IPS-15b (cell line): ENCODE results near the gene SEPHS1.
"Not testable (repeated sequence)": the region's sequence is repeated elsewhere in the genome, so short reads cannot be mapped to it uniquely, and the experiment has no call there.

Source experiments
- H3K27me3 ChIP-seq: one replicate; pipeline ENCODE4 v1.6.1; 2013; ENCODE audit warnings: low read length; ENCODE audit not compliant: control insufficient read depth, insufficient read depth
- H3K36me3 ChIP-seq: one replicate; pipeline ENCODE4 v1.6.1; 2013; ENCODE audit warnings: low read length; ENCODE audit not compliant: control insufficient read depth, insufficient read depth
- H3K4me1 ChIP-seq: one replicate; pipeline ENCODE4 v1.6.1; 2013; ENCODE audit warnings: mild to moderate bottlenecking, low read length; ENCODE audit not compliant: control insufficient read depth, insufficient read depth
- H3K4me3 ChIP-seq: one replicate; pipeline ENCODE4 v1.5.1; 2013; ENCODE audit warnings: low read depth, low read length
- H3K9ac ChIP-seq: one replicate; pipeline ENCODE4 v1.6.1; 2013; ENCODE audit warnings: low read depth, mild to moderate bottlenecking, low read length
- H3K9me3 ChIP-seq: one replicate; pipeline ENCODE4 v1.6.1; 2013; ENCODE audit warnings: mild to moderate bottlenecking, low read length; ENCODE audit not compliant: control insufficient read depth, insufficient read depth

The SEPHS1 gene

GRCh38 chr10:13299437-13300287 is 48.4 kb downstream of the SEPHS1 start, which contains the start of gene PHYH:
Gene PHYH (minus strand): TSS chr10:13300064. CDS start chr10:13300042, 22 bp downstream.
- Histone ChIP-seq H3K27me3 (no peaks in the 10 kb centered on the region), H3K36me3 (no peaks in the 10 kb centered on the region), H3K4me3 (peak within 1 kb of the TSS; percentile 69), H3K9ac (peak within 1 kb of the TSS; percentile 47), H3K9me3 (no peaks in the 10 kb centered on the region), H3K4me1 (peaks cover 2% of the 10 kb centered on the region)

- H3K9me3 ChIP-seq: no peaks in the 10 kb centered on the region
- no peaks in the 10 kb centered on the region for H3K27me3 ChIP-seq
- peaks cover 2% of the 10 kb centered on the region for H3K4me1 ChIP-seq
- peak overlapping the region; percentile 69 for H3K4me3 ChIP-seq
- no peak overlapping the region for H3K9ac ChIP-seq
- no peaks in the 10 kb centered on the region for H3K36me3 ChIP-seq
Measured at GRCh38 chr10:13298748-13299436, 49.2 kb downstream of the SEPHS1 start.

- Histone ChIP-seq H3K27me3 (no peaks in the 10 kb centered on the region), H3K9me3 (no peaks in the 10 kb centered on the region), H3K4me1 (no peaks in the 10 kb centered on the region), H3K4me3 (no peak overlapping the region), H3K36me3 (no peaks in the 10 kb centered on the region), H3K9ac (no peak overlapping the region)
Measured at GRCh38 chr10:13296476-13296875, 51.6 kb downstream of the SEPHS1 start.

GRCh38 chr10:13294784-13295183 is 53.3 kb downstream of the SEPHS1 start:
- H3K4me3 ChIP-seq: no peak overlapping the region

GRCh38 chr10:13291821-13292773 is 56.0 kb downstream of the SEPHS1 start:
- no peak overlapping the region for H3K9ac ChIP-seq
- H3K9me3 ChIP-seq: no peaks in the 10 kb centered on the region
- H3K4me1 ChIP-seq: no peaks in the 10 kb centered on the region

More at GRCh38 chr10:13294784-13295183, 53.3 kb downstream of the SEPHS1 start:
- Histone ChIP-seq H3K9ac (no peak overlapping the region), H3K4me1 (no peaks in the 10 kb centered on the region), H3K9me3 (no peaks in the 10 kb centered on the region), H3K36me3 (no peaks in the 10 kb centered on the region), H3K27me3 (no peaks in the 10 kb centered on the region)

GRCh38 chr10:13291061-13291460 is 57.0 kb downstream of the SEPHS1 start:
- Histone ChIP-seq H3K4me1 (no peaks in the 10 kb centered on the region), H3K9ac (no peak overlapping the region), H3K4me3 (no peak overlapping the region), H3K9me3 (no peaks in the 10 kb centered on the region), H3K27me3 (no peaks in the 10 kb centered on the region), H3K36me3 (no peaks in the 10 kb centered on the region)

More at GRCh38 chr10:13291821-13292773, 56.0 kb downstream of the SEPHS1 start:
- no peak overlapping the region for H3K4me3 ChIP-seq
- H3K27me3 ChIP-seq: no peaks in the 10 kb centered on the region
- H3K36me3 ChIP-seq: no peaks in the 10 kb centered on the region

- H3K36me3 ChIP-seq: no peaks in the 10 kb centered on the region
- no peaks in the 10 kb centered on the region for H3K27me3 ChIP-seq
- H3K4me1 ChIP-seq: no peaks in the 10 kb centered on the region
- H3K9ac ChIP-seq: no peak overlapping the region
- no peak overlapping the region for H3K4me3 ChIP-seq
- H3K9me3 ChIP-seq: no peaks in the 10 kb centered on the region
Measured at GRCh38 chr10:13284050-13284449, 64.0 kb downstream of the SEPHS1 start.

GRCh38 chr10:13282348-13282747 is 65.7 kb downstream of the SEPHS1 start:
- H3K36me3 ChIP-seq, H3K4me1 ChIP-seq, H3K9ac ChIP-seq, H3K9me3 ChIP-seq, H3K27me3 ChIP-seq, H3K4me3 ChIP-seq: not testable (repeated sequence)

- peaks cover 4% of the 10 kb centered on the region for H3K4me1 ChIP-seq
Measured at GRCh38 chr10:13276749-13277365, 71.2 kb downstream of the SEPHS1 start.

GRCh38 chr10:13276146-13276545 is 71.9 kb downstream of the SEPHS1 start:
- H3K9ac ChIP-seq, H3K4me3 ChIP-seq, H3K36me3 ChIP-seq, H3K4me1 ChIP-seq, H3K27me3 ChIP-seq, H3K9me3 ChIP-seq: not testable (repeated sequence)

More at GRCh38 chr10:13276749-13277365, 71.2 kb downstream of the SEPHS1 start:
- Histone ChIP-seq H3K4me3 (no peak overlapping the region), H3K27me3 (no peaks in the 10 kb centered on the region), H3K9me3 (no peaks in the 10 kb centered on the region), H3K9ac (no peak overlapping the region), H3K36me3 (no peaks in the 10 kb centered on the region)

- H3K9me3 ChIP-seq: no peaks in the 10 kb centered on the region
- H3K27me3 ChIP-seq: no peaks in the 10 kb centered on the region
- H3K9ac ChIP-seq: no peak overlapping the region
- no peak overlapping the region for H3K4me3 ChIP-seq
- no peaks in the 10 kb centered on the region for H3K36me3 ChIP-seq
- H3K4me1 ChIP-seq: peaks cover 13% of the 10 kb centered on the region
Measured at GRCh38 chr10:13272164-13272571, 75.9 kb downstream of the SEPHS1 start.
